Activated CD4-positive, alpha-beta T cell treated with anti-CD3 and anti-CD28 coated beads, Interleukin-2, amount 10 ng/mL, durations not matched to agents 24 days and 14 days (primary cell): ENCODE results near the gene CEP250. TPM values are rescaled to one million over a fixed set of nuclear protein-coding genes. Genes with fewer than 3 reads are reported as not detected.

Experiments
- DNase-seq: peaks from one replicate; pipeline ENCODE4 v3.0.0; 2022
- H3K27ac Mint-ChIP-seq: one replicate; pipeline ENCODE4 v1.8.0; 2022; ENCODE audit warnings: mild to moderate bottlenecking, mixed read lengths
- H3K27me3 Mint-ChIP-seq: one replicate; pipeline ENCODE4 v1.8.0; 2022; ENCODE audit warnings: mixed read lengths
- H3K36me3 Mint-ChIP-seq: one replicate; pipeline ENCODE4 v1.8.0; 2022; ENCODE audit warnings: low read depth, mild to moderate bottlenecking, mixed read lengths
- H3K4me1 Mint-ChIP-seq: one replicate; pipeline ENCODE4 v1.8.0; 2021; ENCODE audit warnings: mixed read lengths
- H3K4me3 Mint-ChIP-seq: one replicate; pipeline ENCODE4 v1.8.0; 2022; ENCODE audit warnings: mild to moderate bottlenecking, moderate library complexity, mixed read lengths
- H3K9me3 Mint-ChIP-seq: one replicate; pipeline ENCODE4 v1.8.0; 2021; ENCODE audit warnings: mixed read lengths
- intact Hi-C: fragments of 100-400 bp; cut with micrococcal nuclease; formaldehyde crosslinking; loops from one replicate; pipeline ENCODE4 v1.15.1; 2023
- total RNA-seq: library from RNA; stranded (reverse); gene quantifications from 2 replicates; pipeline ENCODE4 v1.2.3, GENCODE V29; 2022

The CEP250 gene
- total RNA-seq, 1 donor from 2014 or later: 46.8 TPM

DNA sequence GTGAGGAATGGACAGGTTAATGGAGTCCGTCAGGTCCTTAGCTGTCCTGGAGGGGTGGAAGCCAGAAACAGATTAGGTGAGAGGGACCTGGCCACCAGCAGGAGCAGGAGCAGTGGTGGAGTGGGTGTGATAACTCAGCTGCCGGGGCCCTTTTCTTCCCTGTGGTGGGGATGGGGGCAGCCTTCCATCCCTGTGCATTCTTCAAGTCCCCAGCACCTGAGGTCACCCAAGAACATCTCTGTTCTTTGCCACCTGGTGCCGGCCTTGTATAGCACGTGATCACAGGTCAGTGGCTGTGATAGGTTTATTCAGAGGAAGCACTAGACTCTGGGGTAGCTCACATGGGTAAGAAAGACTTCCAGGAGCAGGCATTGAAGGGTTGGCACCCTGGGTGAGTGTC lies 103.1 kb downstream of the CEP250 start:
- Mint-ChIP-seq H3K36me3 (peaks cover 13% of the 10 kb centered on the region), H3K4me1 (no peaks in the 10 kb centered on the region), H3K9me3 (no peaks in the 10 kb centered on the region), H3K27ac (no peak overlapping the region), H3K4me3 (no peak overlapping the region), H3K27me3 (no peaks in the 10 kb centered on the region)
- DNase-seq: no peak
- intact Hi-C loops: no loop called here

DNA sequence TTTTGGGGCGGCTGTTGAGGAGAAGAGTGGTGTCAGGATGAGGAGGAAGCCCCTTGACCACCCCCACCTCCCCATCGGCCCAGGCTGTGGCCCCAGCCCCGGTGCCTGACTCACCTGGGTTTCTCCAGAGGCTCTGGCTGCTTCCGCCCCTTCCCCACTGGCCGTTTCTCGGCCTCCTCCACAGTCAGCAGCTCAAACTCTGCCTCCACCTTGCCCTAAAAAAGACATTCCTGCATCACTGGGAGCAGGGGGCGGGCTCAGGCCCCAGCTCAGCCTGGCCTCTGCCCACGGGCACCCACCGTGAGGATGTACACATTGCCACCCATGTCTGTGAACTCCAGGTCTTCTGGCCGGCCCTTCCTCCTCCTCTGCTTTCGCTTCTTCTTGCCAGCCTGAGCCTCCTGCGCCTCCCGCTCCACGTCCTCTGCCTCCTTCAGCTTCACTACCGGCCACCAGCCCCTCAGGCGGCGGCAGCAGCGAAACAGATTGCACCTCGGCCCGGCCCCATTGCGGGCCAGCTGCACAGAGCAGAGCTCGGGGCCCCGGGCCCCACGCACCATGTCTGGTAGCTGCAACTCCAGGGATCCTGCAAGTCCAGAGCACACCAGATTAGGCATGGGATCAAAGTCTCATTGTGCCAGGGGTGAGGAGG lies 103.8 kb downstream of the CEP250 start:
- Mint-ChIP-seq H3K27me3 (no peaks in the 10 kb centered on the region), H3K9me3 (no peaks in the 10 kb centered on the region), H3K4me1 (no peaks in the 10 kb centered on the region), H3K4me3 (no peak overlapping the region), H3K36me3 (peaks cover 13% of the 10 kb centered on the region), H3K27ac (no peak overlapping the region)
- intact Hi-C loops: no loop called here
- no peak for DNase-seq

DNA sequence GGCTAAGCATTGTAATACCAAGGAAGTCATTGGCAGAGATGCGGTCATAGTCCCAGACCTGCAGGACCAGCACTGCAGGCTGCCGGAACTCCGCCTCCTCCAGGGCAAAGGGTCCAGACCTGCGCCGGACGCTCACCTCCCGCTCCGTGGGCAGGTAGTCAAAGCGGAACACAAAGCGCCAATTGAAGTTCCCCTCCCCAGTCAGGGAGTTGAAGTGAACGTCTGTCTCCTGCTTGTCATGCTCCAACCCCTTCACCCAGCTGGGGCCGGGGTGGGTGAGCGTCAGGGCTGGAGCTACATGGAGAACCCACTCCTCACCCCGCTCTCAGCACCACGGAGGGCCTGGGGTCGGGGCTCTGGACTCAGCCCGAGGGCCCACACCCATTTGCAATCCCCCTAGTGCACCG lies 104.7 kb downstream of the CEP250 start:
- Mint-ChIP-seq H3K36me3 (peaks cover 7% of the 10 kb centered on the region), H3K4me1 (no peaks in the 10 kb centered on the region), H3K27ac (no peak overlapping the region), H3K27me3 (no peaks in the 10 kb centered on the region), H3K9me3 (no peaks in the 10 kb centered on the region), H3K4me3 (no peak overlapping the region)
- intact Hi-C loops: no loop called here
- no peak for DNase-seq

DNA sequence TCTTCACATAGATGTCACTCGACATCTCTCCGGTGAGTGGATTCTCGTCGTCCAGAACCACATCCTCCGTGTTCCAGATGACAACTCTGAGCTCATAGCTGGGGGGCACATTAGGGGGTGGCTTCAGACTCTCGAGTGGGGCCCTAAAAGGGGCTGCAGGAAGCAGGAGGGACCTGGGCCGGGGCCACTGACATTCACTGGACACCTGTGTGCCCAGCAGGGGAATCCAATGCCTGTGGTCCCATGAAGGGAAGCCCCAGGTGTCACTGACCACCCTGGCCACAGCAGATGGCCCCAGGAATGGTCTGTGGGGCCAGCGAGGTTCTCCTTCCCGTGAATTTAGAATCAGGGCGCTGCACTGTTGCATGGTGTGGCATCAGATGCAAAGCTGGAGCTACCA lies 105.1 kb downstream of the CEP250 start:
- Mint-ChIP-seq H3K27me3 (no peaks in the 10 kb centered on the region), H3K27ac (no peak overlapping the region), H3K4me1 (no peaks in the 10 kb centered on the region), H3K4me3 (no peak overlapping the region), H3K36me3 (peaks cover 7% of the 10 kb centered on the region), H3K9me3 (no peaks in the 10 kb centered on the region)
- intact Hi-C loops: no loop called here
- DNase-seq: no peak

- Mint-ChIP-seq H3K4me1 (no peaks in the 10 kb centered on the region), H3K36me3 (peaks cover 7% of the 10 kb centered on the region), H3K4me3 (no peak overlapping the region), H3K27me3 (no peaks in the 10 kb centered on the region), H3K9me3 (no peaks in the 10 kb centered on the region), H3K27ac (no peak overlapping the region)
- intact Hi-C loops: no loop called here
- DNase-seq: no peak
These were observed 105.9 kb downstream of the CEP250 start for GRCh38 chr20:35561268-35561667.

DNA sequence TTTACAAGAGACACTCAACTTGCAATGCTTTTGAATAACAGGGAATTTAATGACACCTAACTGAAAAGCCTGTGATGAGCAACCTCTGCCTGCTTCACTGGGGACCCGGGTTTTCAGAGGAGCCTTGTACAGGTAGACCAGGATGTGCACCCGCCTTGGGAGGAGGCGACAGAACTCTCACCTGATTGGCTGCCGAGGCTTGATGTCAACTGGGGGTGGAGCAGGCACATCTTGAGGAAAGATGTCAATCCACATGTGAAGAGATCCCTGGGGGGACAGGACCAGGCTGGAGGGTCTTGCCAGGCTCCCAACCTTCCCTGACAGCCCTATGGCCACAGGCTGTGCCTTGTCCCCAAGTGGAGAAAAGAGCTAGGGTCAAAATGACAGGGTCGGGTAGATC lies 106.3 kb downstream of the CEP250 start:
- intact Hi-C loops: no loop called here
- H3K36me3 Mint-ChIP-seq: peaks cover 3% of the 10 kb centered on the region
- DNase-seq: no peak
- H3K9me3 Mint-ChIP-seq: no peaks in the 10 kb centered on the region
- H3K4me1 Mint-ChIP-seq: no peaks in the 10 kb centered on the region
- H3K4me3 Mint-ChIP-seq: no peak overlapping the region
- no peaks in the 10 kb centered on the region for H3K27me3 Mint-ChIP-seq
- H3K27ac Mint-ChIP-seq: no peak overlapping the region

DNA sequence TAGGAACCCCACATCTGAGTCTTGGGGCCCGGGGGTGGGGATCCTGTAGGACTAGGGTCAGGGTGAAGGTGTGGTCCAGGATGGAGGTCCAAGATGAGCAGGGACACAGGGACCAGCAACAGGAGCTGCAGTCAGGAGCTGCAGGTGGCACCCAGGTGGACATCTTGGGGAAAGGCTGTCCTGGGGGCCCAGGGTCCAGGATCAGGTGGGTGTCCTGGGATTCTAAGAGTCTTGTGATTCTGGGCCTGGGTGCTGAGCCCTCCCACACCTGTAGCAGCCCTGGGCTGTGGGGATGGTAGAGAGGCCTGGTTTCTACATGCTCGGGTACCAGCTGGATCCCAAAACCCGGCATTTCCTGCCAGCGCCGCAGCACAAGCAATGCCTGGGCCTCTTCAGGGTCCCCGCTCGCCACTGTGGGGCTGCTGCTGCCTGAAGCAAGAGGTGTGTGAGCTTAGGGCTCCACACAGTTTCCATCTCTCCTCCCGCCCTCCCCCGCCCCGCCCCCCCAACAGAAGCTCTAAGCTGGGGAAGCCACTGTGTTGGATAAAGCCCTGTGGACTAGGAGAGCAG lies 107.2 kb downstream of the CEP250 start:
- Mint-ChIP-seq H3K27ac (no peak overlapping the region), H3K4me3 (no peak overlapping the region), H3K36me3 (peaks cover 3% of the 10 kb centered on the region), H3K9me3 (no peaks in the 10 kb centered on the region), H3K4me1 (no peaks in the 10 kb centered on the region), H3K27me3 (no peaks in the 10 kb centered on the region)
- DNase-seq: no peak
- intact Hi-C loops: no loop called here

GRCh38 chr20:35563834-35564233 lies 108.4 kb downstream of the CEP250 start:
- intact Hi-C loops: no loop called here
- Mint-ChIP-seq H3K36me3 (no peaks in the 10 kb centered on the region), H3K4me3 (no peak overlapping the region), H3K9me3 (no peaks in the 10 kb centered on the region), H3K27me3 (no peaks in the 10 kb centered on the region), H3K4me1 (peaks cover 1% of the 10 kb centered on the region), H3K27ac (no peak overlapping the region)
- no peak for DNase-seq

DNA sequence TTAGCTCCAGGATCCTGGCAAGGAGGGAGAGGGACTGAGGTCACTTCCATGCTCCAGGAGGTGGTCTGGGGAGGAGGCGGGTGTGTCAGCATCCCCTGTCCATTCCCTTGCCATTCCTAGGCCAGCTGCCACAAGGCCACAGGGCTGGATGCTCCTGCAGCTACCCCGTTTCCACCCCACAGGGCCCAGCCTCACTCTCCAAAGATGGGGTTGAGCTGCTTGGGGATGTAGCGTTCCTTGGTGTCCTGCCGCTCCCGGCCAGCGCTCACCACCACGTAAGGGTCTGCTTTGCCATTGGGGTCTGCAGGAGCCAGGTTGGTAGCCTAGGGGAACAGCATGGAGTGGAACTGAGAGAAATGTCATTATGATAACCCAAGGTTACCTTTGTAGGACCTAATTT lies 109.5 kb downstream of the CEP250 start:
- intact Hi-C loops: no loop called here
- no peak for DNase-seq
- H3K27me3 Mint-ChIP-seq: no peaks in the 10 kb centered on the region
- H3K36me3 Mint-ChIP-seq: no peaks in the 10 kb centered on the region
- no peak overlapping the region for H3K27ac Mint-ChIP-seq
- no peak overlapping the region for H3K4me3 Mint-ChIP-seq
- H3K4me1 Mint-ChIP-seq: peaks cover 1% of the 10 kb centered on the region
- H3K9me3 Mint-ChIP-seq: no peaks in the 10 kb centered on the region

GRCh38 chr20:35568645-35569044 lies 113.2 kb downstream of the CEP250 start:
- no peak for DNase-seq
- peaks cover 1% of the 10 kb centered on the region for H3K4me1 Mint-ChIP-seq
- H3K9me3 Mint-ChIP-seq: peaks cover 4% of the 10 kb centered on the region
- H3K27me3 Mint-ChIP-seq: no peaks in the 10 kb centered on the region
- H3K36me3 Mint-ChIP-seq: no peaks in the 10 kb centered on the region
- intact Hi-C loops: no loop called here
- no peak overlapping the region for H3K4me3 Mint-ChIP-seq
- H3K27ac Mint-ChIP-seq: peak overlapping the region; percentile 20

Other genes starting within 250 kb of the CEP250 start
- gene MMP24, start 228.9 kb upstream of the CEP250 start, total RNA-seq: 0.05 TPM in 1 of 2 replicates, not detected in the other
- 26.2 and 27.3 TPM in 2 replicates for gene MMP24OS, start 177.5 kb upstream of the CEP250 start, total RNA-seq
- gene EIF6, start 170.8 kb upstream of the CEP250 start, total RNA-seq: 211 and 216 TPM in 2 replicates
- not detected in 2 replicates for gene FAM83C, start 163.2 kb upstream of the CEP250 start, total RNA-seq
- 52.1 and 60.6 TPM in 2 replicates for gene UQCC1, start 43.6 kb upstream of the CEP250 start, total RNA-seq
- gene GDF5, start 17.4 kb upstream of the CEP250 start, total RNA-seq: not detected in 2 replicates
- not detected in 2 replicates for gene C20orf173, start 74.1 kb downstream of the CEP250 start, total RNA-seq
- 123 and 136 TPM in 2 replicates for gene ERGIC3, start 86.5 kb downstream of the CEP250 start, total RNA-seq
- 3.5 and 5.2 TPM in 2 replicates for gene SPAG4, start 160.2 kb downstream of the CEP250 start, total RNA-seq
- 317 and 318 TPM in 2 replicates for gene CPNE1, start 209.3 kb downstream of the CEP250 start, total RNA-seq
- 148 and 151 TPM in 2 replicates for gene RBM12, start 209.3 kb downstream of the CEP250 start, total RNA-seq
- 41.3 and 42.8 TPM in 2 replicates for gene NFS1, start 243.8 kb downstream of the CEP250 start, total RNA-seq
- 82.3 and 94.9 TPM in 2 replicates for gene ROMO1, start 243.8 kb downstream of the CEP250 start, total RNA-seq